ENCODE results near the gene TBC1D1.
A peak's percentile ranks its signal among the peaks of the same experiment; 100 is the strongest.
"Not testable (repeated sequence)": the region's sequence is repeated elsewhere in the genome, so short reads cannot be mapped to it uniquely, and the experiment has no call there.

TBC1D1 gene

GRCh38 chr4:38020386-38020785, 129.5 kb downstream of the TBC1D1 start:
- no peak for DNase-seq

- not testable (repeated sequence) for DNase-seq
Observed at GRCh38 chr4:38020961-38021360, 130.1 kb downstream of the TBC1D1 start.

- no peak for DNase-seq
Observed at GRCh38 chr4:38021751-38022150, 130.9 kb downstream of the TBC1D1 start.

GRCh38 chr4:38023347-38024205, 132.7 kb downstream of the TBC1D1 start:
- DNase-seq = no peak

GRCh38 chr4:38024206-38024509, 133.3 kb downstream of the TBC1D1 start:
- DNase-seq = no peak

GRCh38 chr4:38025665-38026064, 134.8 kb downstream of the TBC1D1 start:
- no peak for DNase-seq

GRCh38 chr4:38026158-38026740, 135.4 kb downstream of the TBC1D1 start:
- DNase-seq = no peak

GRCh38 chr4:38030023-38030422, 139.1 kb downstream of the TBC1D1 start:
- no peak for DNase-seq

GRCh38 chr4:38034986-38035882, 144.3 kb downstream of the TBC1D1 start:
- peak; percentile 68 for DNase-seq

GRCh38 chr4:38036548-38036947, 145.7 kb downstream of the TBC1D1 start:
- DNase-seq = no peak

- no peak for DNase-seq
Observed at GRCh38 chr4:38037612-38038011, 146.7 kb downstream of the TBC1D1 start.

- no peak for DNase-seq
Observed at GRCh38 chr4:38040619-38041018, 149.7 kb downstream of the TBC1D1 start.

GRCh38 chr4:38044060-38044459, 153.2 kb downstream of the TBC1D1 start:
- DNase-seq = no peak

- no peak for DNase-seq
Observed at GRCh38 chr4:38045289-38045988, 154.6 kb downstream of the TBC1D1 start.

- DNase-seq = peak; percentile 28
Observed at GRCh38 chr4:38046727-38047489, 156.0 kb downstream of the TBC1D1 start.

- DNase-seq = no peak
Observed at GRCh38 chr4:38049545-38050170, 158.8 kb downstream of the TBC1D1 start.

GRCh38 chr4:38050560-38051350, 159.9 kb downstream of the TBC1D1 start:
- no peak for DNase-seq

GRCh38 chr4:38055566-38055965, 164.7 kb downstream of the TBC1D1 start:
- peak; percentile 1 for DNase-seq

- no peak for DNase-seq
Observed at GRCh38 chr4:38056011-38056685, 165.3 kb downstream of the TBC1D1 start.

- peak; percentile 7 for DNase-seq
Observed at GRCh38 chr4:38058151-38058550, 167.3 kb downstream of the TBC1D1 start.
